ENCODE measurements around the gene ADM5. TPM values are rescaled to one million over a fixed set of nuclear protein-coding genes. Genes with fewer than 3 reads are reported as not detected.
A peak's percentile ranks its signal among the peaks of the same experiment; 100 is the strongest.

The ADM5 gene
- total RNA-seq, 1 experiment from 2014 or later: 13.5 TPM

DNA sequence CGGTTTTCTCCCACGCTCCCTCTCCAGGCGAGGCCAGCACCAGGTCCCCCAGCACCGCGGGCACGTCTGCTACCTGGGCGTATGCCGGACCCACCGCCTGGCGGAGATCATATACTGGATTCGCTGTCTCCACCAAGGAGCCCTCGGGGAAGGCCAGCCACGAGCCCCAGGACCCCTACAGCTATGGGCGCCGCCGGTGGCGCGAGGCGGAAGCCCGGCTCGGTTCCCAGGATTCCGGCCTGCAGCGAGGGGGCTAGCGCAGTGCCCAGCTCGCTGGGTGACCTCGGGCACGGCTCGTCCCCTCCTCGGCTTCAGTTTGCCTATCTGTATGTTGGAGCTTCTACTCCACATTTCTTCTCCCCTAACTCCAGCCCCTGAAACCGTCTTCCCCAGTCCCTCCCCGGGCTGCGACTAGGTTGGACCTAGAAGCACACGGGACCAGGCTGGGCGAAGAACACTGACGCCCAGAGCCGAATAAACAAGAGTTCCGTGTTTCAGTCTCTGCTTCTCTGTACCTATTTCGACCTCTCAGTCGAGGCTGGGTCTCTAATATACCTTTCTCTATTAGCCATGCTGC is 773 bp downstream of the ADM5 start:
- Mint-ChIP-seq H3K4me1 (peaks cover 26 to 50% of the 10 kb centered on the region in 2 experiments), H3K27ac (peak overlapping the region; percentile 92 to 97 (median 97)), H3K27me3 (ENCODE audit: low read depth) (no peaks in the 10 kb centered on the region; the same call in 1 of the 2 replicates), H3K4me3 (peak overlapping the region; percentile 83 to 98), H3K36me3 (ENCODE audit: insufficient read depth in 1 of 3, low read depth in 3 of 3) (peaks cover 27 to 52% (median 45%) of the 10 kb centered on the region in 3 experiments), H3K9me3 (peaks cover 0 to 3% of the 10 kb centered on the region in 2 experiments; a peak in 2 of 5 replicates)
- Histone ChIP-seq H3K9ac (ENCODE audit: extremely low read depth, insufficient read length, low read length) (peak overlapping the region; percentile 83), H4K20me1 (ENCODE audit: control insufficient read depth, insufficient read depth, insufficient read length) (no peaks in the 10 kb centered on the region), H3K9me3 (ENCODE audit: control insufficient read depth, low read depth, low read length) (no peaks in the 10 kb centered on the region), H4K5ac (ENCODE audit: insufficient read length, low read depth, low read length) (no peak overlapping the region), H2BK5ac (ENCODE audit: insufficient read length, low read length) (no peak overlapping the region), H2BK15ac (ENCODE audit: low read depth, low read length) (no peak overlapping the region), H3K23ac (ENCODE audit: insufficient read length, low read depth, low read length) (no peak overlapping the region), H3K4me2 (ENCODE audit: insufficient read depth, insufficient read length, low read length) (peak overlapping the region; percentile 98), H3K56ac (ENCODE audit: insufficient read length, low read depth, low read length) (no peak overlapping the region), H4K8ac (replicated peaks; ENCODE audit: insufficient read length, low read depth, low read length) (no peak overlapping the region), H3K27ac (ENCODE audit: insufficient read length, low read depth, low read length) (no peak overlapping the region), H4K91ac (ENCODE audit: insufficient read length, low read depth, low read length) (no peak overlapping the region), H2BK20ac (ENCODE audit: low read depth, low read length, poor library complexity, severe bottlenecking) (no peak overlapping the region), H3K4ac (ENCODE audit: low read depth, low read length) (no peak overlapping the region), H3K23me2 (ENCODE audit: insufficient read length, low read depth, low read length, poor library complexity, severe bottlenecking) (peaks cover 19% of the 10 kb centered on the region), H2AFZ (ENCODE audit: low read length) (no peak overlapping the region), H3K18ac (ENCODE audit: insufficient read length, low read depth, low read length) (peak overlapping the region; percentile 87), H2BK120ac (ENCODE audit: low read depth, low read length, poor library complexity, severe bottlenecking) (no peak overlapping the region), H3T11ph (ENCODE audit: low read length) (no peak overlapping the region), H3K4me1 (ENCODE audit: insufficient read depth, low read length) (peaks cover 10% of the 10 kb centered on the region; the same call in 1 of the 2 replicates), H3K79me1 (ENCODE audit: insufficient read depth, low read depth, low read length, poor library complexity, severe bottlenecking) (no peaks in the 10 kb centered on the region), H3K27me3 (ENCODE audit: insufficient read depth, low read length) (no peaks in the 10 kb centered on the region), H3K14ac (ENCODE audit: insufficient read depth, low read length) (peak overlapping the region; percentile 89), H2AK5ac (ENCODE audit: insufficient read length, low read length) (no peak overlapping the region), H2BK12ac (ENCODE audit: insufficient read length, low read depth, low read length) (no peak overlapping the region), H3K79me2 (ENCODE audit: insufficient read depth, low read length) (no peaks in the 10 kb centered on the region)
- DNase-seq: no peak
- TF ChIP-seq, protein P1, sequence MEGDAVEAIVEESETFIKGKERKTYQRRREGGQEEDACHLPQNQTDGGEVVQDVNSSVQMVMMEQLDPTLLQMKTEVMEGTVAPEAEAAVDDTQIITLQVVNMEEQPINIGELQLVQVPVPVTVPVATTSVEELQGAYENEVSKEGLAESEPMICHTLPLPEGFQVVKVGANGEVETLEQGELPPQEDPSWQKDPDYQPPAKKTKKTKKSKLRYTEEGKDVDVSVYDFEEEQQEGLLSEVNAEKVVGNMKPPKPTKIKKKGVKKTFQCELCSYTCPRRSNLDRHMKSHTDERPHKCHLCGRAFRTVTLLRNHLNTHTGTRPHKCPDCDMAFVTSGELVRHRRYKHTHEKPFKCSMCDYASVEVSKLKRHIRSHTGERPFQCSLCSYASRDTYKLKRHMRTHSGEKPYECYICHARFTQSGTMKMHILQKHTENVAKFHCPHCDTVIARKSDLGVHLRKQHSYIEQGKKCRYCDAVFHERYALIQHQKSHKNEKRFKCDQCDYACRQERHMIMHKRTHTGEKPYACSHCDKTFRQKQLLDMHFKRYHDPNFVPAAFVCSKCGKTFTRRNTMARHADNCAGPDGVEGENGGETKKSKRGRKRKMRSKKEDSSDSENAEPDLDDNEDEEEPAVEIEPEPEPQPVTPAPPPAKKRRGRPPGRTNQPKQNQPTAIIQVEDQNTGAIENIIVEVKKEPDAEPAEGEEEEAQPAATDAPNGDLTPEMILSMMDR (conservative IDR thresholded peaks at IDR 0.05): no peak; the same call in 2 of the 3 replicates
- no CpG with 5 or more reads among the region's 39 CpGs for WGBS (ENCODE audit: extremely low coverage, insufficient read length, low lambda C conversion rate)

All from H9 (cell line).